Tibial artery (tissue), 4 donors: Measurements from ENCODE around the gene ATP2B2.

Source experiments
- DNase-seq, 2 donors: peaks; one replicate each; pipeline ENCODE4 v3.0.0-alpha.2; 2019
- H3K27ac ChIP-seq, 2 donors: fragments of 200-600 bp; sonication (generic) in 1 of 2; 1 replicate in 1 of 2; 2 replicates in 1 of 2; pipeline ENCODE4 v1.5.1; 2018 to 2019; ENCODE audit warnings: mild to moderate bottlenecking in 1 of 2
- H3K27me3 ChIP-seq, 2 donors: fragments of 200-600 bp; sonication (generic) in 1 of 2; one replicate each; pipeline versions ENCODE4 v1.5.1 to v1.6.0; 2016 to 2019
- H3K36me3 ChIP-seq, 3 donors: fragments of 200-600 bp; sonication (generic) in 2 of 3; one replicate each; pipeline ENCODE4 v1.5.1; 2016 to 2019; ENCODE audit warnings: mild to moderate bottlenecking in 2 of 3
- H3K4me1 ChIP-seq, 4 donors: fragments of 200-600 bp; sonication (generic) in 2 of 4; 1 replicate in 3 of 4; 2 replicates in 1 of 4; pipeline ENCODE4 v1.5.1; 2016 to 2019
- H3K4me3 ChIP-seq, 2 donors: fragments of 200-600 bp; sonication (generic) in 1 of 2; 1 replicate in 1 of 2; 2 replicates in 1 of 2; pipeline ENCODE4 v1.5.1; 2018 to 2019; ENCODE audit warnings: mild to moderate bottlenecking in 2 of 2
- H3K9me3 ChIP-seq, 3 donors: fragments of 200-600 bp; sonication (generic) in 1 of 3; one replicate each; pipeline ENCODE4 v1.5.1; 2016 to 2019
- CTCF ChIP-seq, 2 experiments: fragments of 200-600 bp in 1 of 2; fragments of 450-650 bp in 1 of 2; IDR thresholded peaks; one replicate each; pipeline ENCODE4 v1.5.1; 2017 to 2019; ENCODE audit warnings: antibody characterized with exemption in 2 of 2, mild to moderate bottlenecking in 1 of 2, moderate library complexity in 1 of 2
- intact Hi-C: fragments of 100-400 bp; cut with DNase I; formaldehyde crosslinking; loops from one replicate; pipeline ENCODE4 v1.15.0; 2023; ENCODE audit warnings: low total_unique reads

Gene ATP2B2

GRCh38 chr3:10489746-10490483 is 15.5 kb downstream of the ATP2B2 start:
- Histone ChIP-seq H3K27me3 (peaks cover 0 to 5% of the 10 kb centered on the region in 2 donors), H3K36me3 (no peaks in the 10 kb centered on the region), H3K4me1 (no peaks in the 10 kb centered on the region), H3K4me3 (no peak overlapping the region), H3K9me3 (no peaks in the 10 kb centered on the region), H3K27ac (no peak overlapping the region)
- no peak for TF ChIP-seq CTCF (IDR thresholded peaks at IDR 0.05)
- intact Hi-C loops: no loop called here
- DNase-seq: no peak

GRCh38 chr3:10487988-10488633 is 17.3 kb downstream of the ATP2B2 start:
- H3K4me1 ChIP-seq: no peaks in the 10 kb centered on the region
- no peaks in the 10 kb centered on the region for H3K36me3 ChIP-seq
- H3K27me3 ChIP-seq: peaks cover 0 to 9% of the 10 kb centered on the region in 2 donors
- no peak overlapping the region for H3K27ac ChIP-seq
- intact Hi-C loops: no loop called here
- no peak overlapping the region for H3K4me3 ChIP-seq
- DNase-seq: no peak
- TF ChIP-seq CTCF (IDR thresholded peaks at IDR 0.05): no peak
- no peaks in the 10 kb centered on the region for H3K9me3 ChIP-seq

GRCh38 chr3:10485806-10486205 is 19.6 kb downstream of the ATP2B2 start:
- no peak for TF ChIP-seq CTCF (IDR thresholded peaks at IDR 0.05)

GRCh38 chr3:10485380-10485779 is 20.0 kb downstream of the ATP2B2 start:
- Histone ChIP-seq H3K4me1 (no peaks in the 10 kb centered on the region), H3K4me3 (no peak overlapping the region), H3K9me3 (no peaks in the 10 kb centered on the region), H3K36me3 (no peaks in the 10 kb centered on the region), H3K27ac (no peak overlapping the region), H3K27me3 (peaks cover 0 to 10% of the 10 kb centered on the region in 2 donors)
- intact Hi-C loops: no loop called here
- no peak for DNase-seq
- TF ChIP-seq CTCF (IDR thresholded peaks at IDR 0.05): no peak

More at GRCh38 chr3:10485806-10486205, 19.6 kb downstream of the ATP2B2 start:
- DNase-seq: no peak
- H3K27me3 ChIP-seq: peaks cover 0 to 10% of the 10 kb centered on the region in 2 donors
- intact Hi-C loops: no loop called here
- H3K36me3 ChIP-seq: no peaks in the 10 kb centered on the region
- H3K9me3 ChIP-seq: no peaks in the 10 kb centered on the region
- H3K27ac ChIP-seq: no peak overlapping the region
- H3K4me3 ChIP-seq: no peak overlapping the region
- no peaks in the 10 kb centered on the region for H3K4me1 ChIP-seq

- Histone ChIP-seq H3K4me3 (no peak overlapping the region), H3K27me3 (peaks cover 0 to 10% of the 10 kb centered on the region in 2 donors), H3K27ac (no peak overlapping the region), H3K36me3 (no peaks in the 10 kb centered on the region), H3K9me3 (no peaks in the 10 kb centered on the region), H3K4me1 (no peaks in the 10 kb centered on the region)
- intact Hi-C loops: no loop called here
- DNase-seq: no peak
- no peak for TF ChIP-seq CTCF (IDR thresholded peaks at IDR 0.05)
Measured at GRCh38 chr3:10484709-10485108, 20.7 kb downstream of the ATP2B2 start.
